Nephron (organoid): Measurements from ENCODE around the gene DDX1.

Experiments used
- H3K27ac Mint-ChIP-seq, 3 experiments: 2 replicates each; pipeline ENCODE4 v1.8.0; 2020; ENCODE audit warnings: mixed read lengths in 3 of 3, mild to moderate bottlenecking in 2 of 3, moderate library complexity in 1 of 3
- H3K27me3 Mint-ChIP-seq: 2 replicates; pipeline ENCODE4 v1.8.0; 2021; ENCODE audit warnings: low read depth, mild to moderate bottlenecking, moderate library complexity, mixed read lengths
- H3K36me3 Mint-ChIP-seq: 2 replicates; pipeline ENCODE4 v1.8.0; 2020; ENCODE audit warnings: low read depth, mixed read lengths
- H3K4me1 Mint-ChIP-seq: 2 replicates; pipeline ENCODE4 v1.8.0; 2020; ENCODE audit warnings: mixed read lengths
- H3K4me3 Mint-ChIP-seq, 3 experiments: 2 replicates each; pipeline ENCODE4 v1.8.0; 2020; ENCODE audit warnings: mild to moderate bottlenecking in 3 of 3, mixed read lengths in 3 of 3, moderate library complexity in 2 of 3
- H3K9me3 Mint-ChIP-seq: 2 replicates; pipeline ENCODE4 v1.8.0; 2020; ENCODE audit warnings: mixed read lengths
- CTCF ChIP-seq, 3 experiments: fragments of 200-600 bp; sonication (generic); IDR thresholded peaks; one replicate each; pipeline ENCODE4 v1.5.0; 2021; ENCODE audit warnings: antibody characterized with exemption in 3 of 3; ENCODE audit not compliant: unreplicated experiment in 3 of 3

Gene DDX1

GRCh38 chr2:15634846-15635490 lies 43.3 kb downstream of the DDX1 start:
- Mint-ChIP-seq H3K27ac (peak overlapping the region in 2 of 3 experiments; percentile 33 to 47), H3K9me3 (no peaks in the 10 kb centered on the region), H3K36me3 (peaks cover 57% of the 10 kb centered on the region), H3K4me3 (no peak overlapping the region), H3K27me3 (no peaks in the 10 kb centered on the region), H3K4me1 (peaks cover 36% of the 10 kb centered on the region)
- no peak for TF ChIP-seq CTCF (IDR thresholded peaks at IDR 0.05; ENCODE audit: unreplicated experiment in 3 of 3)

- Mint-ChIP-seq H3K27me3 (peaks cover 4% of the 10 kb centered on the region), H3K4me1 (peaks cover 35% of the 10 kb centered on the region), H3K27ac (peak overlapping the region; percentile 20 to 37 (median 31)), H3K4me3 (no peak overlapping the region), H3K36me3 (peaks cover 56% of the 10 kb centered on the region), H3K9me3 (peaks cover 12% of the 10 kb centered on the region)
- peak; percentile 91 to 99 (median 95) for TF ChIP-seq CTCF (IDR thresholded peaks at IDR 0.05; ENCODE audit: unreplicated experiment in 3 of 3)
Observed at GRCh38 chr2:15636972-15637785, 45.5 kb downstream of the DDX1 start.

- no peak overlapping the region for H3K27ac Mint-ChIP-seq
- TF ChIP-seq CTCF (IDR thresholded peaks at IDR 0.05; ENCODE audit: unreplicated experiment in 3 of 3), result no peak
- H3K4me1 Mint-ChIP-seq, result peaks cover 38% of the 10 kb centered on the region
- no peak overlapping the region for H3K4me3 Mint-ChIP-seq
- peaks cover 13% of the 10 kb centered on the region for H3K9me3 Mint-ChIP-seq
- H3K27me3 Mint-ChIP-seq, result peaks cover 4% of the 10 kb centered on the region
- peaks cover 48% of the 10 kb centered on the region for H3K36me3 Mint-ChIP-seq
Observed at GRCh38 chr2:15638720-15639119, 47.1 kb downstream of the DDX1 start.

- Mint-ChIP-seq H3K36me3 (peaks cover 40% of the 10 kb centered on the region), H3K4me3 (no peak overlapping the region), H3K27me3 (peaks cover 4% of the 10 kb centered on the region), H3K27ac (no peak overlapping the region), H3K4me1 (peaks cover 38% of the 10 kb centered on the region), H3K9me3 (peaks cover 13% of the 10 kb centered on the region)
- no peak for TF ChIP-seq CTCF (IDR thresholded peaks at IDR 0.05; ENCODE audit: unreplicated experiment in 3 of 3)
Observed at GRCh38 chr2:15639323-15640251, 47.9 kb downstream of the DDX1 start.

GRCh38 chr2:15640261-15640711 lies 48.6 kb downstream of the DDX1 start:
- no peak for TF ChIP-seq CTCF (IDR thresholded peaks at IDR 0.05; ENCODE audit: unreplicated experiment in 3 of 3)
- no peak overlapping the region for H3K4me3 Mint-ChIP-seq
- H3K36me3 Mint-ChIP-seq, result peaks cover 34% of the 10 kb centered on the region
- H3K27me3 Mint-ChIP-seq, result peaks cover 7% of the 10 kb centered on the region
- no peak overlapping the region for H3K27ac Mint-ChIP-seq
- H3K4me1 Mint-ChIP-seq, result peaks cover 34% of the 10 kb centered on the region
- H3K9me3 Mint-ChIP-seq, result peaks cover 13% of the 10 kb centered on the region
